Inferior parietal cortex (tissue), 1 donor: ENCODE data around the gene PAFAH1B2.
"Not testable (repeated sequence)": the region's sequence is repeated elsewhere in the genome, so short reads cannot be mapped to it uniquely, and the experiment has no call there.

Source experiments
- DNase-seq: peaks from one replicate; pipeline ENCODE4 v3.0.0-alpha.2; 2016; ENCODE audit errors: extremely low spot score

Gene PAFAH1B2

DNA sequence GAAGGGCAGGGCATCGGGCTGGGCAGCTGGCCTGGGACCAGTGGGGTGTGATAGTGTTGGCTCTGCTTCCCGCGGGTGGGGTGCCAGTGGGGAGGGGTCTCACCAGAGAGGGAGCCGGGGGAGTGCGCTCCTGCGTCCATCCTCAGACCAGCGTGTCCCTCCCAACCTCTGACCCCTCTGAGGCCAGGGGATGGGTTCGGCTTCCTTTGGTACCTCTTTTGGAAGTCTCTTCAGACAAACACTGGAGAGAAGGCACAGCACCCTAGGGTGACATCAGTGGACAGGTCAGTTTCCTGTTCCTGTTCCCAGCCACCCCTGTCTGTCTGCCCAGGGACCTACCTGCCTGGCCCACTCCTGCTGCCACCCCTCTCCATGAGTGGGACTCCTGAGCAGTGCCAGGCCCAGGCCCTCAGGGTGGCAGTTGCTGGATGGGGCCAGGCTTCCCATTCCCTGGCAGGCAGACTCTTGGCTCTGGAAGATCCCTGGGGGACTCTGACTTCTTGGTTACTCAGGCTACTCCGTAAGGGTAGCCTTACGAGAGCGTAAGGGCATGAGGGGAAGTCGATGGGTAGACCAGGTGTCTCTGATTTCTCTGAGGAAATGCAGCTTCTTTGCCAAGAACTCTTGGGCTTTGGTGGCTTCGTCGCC, 57.7 kb downstream of the PAFAH1B2 start:
- DNase-seq, result no peak

DNA sequence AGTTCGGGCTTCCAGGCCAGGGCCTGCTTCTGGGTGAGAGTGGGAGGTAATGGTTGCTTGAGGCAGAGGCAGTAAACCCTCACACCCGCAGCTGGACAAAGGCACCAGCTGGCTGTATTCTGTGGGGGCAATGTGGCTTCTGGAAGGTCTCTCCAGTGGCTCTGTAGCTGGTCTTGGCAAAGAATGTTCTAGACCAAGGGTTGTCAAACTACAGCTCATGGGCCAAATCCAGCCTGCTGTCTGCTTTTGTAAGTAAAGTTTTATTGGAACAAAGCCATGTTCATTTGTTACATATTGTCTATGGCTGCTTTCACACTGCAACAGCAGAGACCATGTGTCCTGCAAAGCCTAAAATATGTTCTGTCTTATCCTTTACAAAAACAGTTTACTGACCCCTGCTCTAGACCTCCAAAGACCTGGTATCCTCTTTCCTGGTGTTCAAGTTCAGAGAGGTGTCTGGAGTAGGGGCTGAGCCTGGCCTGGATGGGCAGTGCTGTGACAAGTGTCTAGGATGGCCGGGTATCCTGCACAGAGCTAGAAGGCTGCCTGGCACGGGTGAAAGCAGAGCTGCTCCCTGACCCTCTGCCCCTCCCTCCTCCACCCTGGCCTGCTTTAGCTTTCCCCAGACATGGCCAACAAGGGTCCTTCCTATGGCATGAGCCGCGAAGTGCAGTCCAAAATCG, 58.4 kb downstream of the PAFAH1B2 start:
- no peak for DNase-seq

DNA sequence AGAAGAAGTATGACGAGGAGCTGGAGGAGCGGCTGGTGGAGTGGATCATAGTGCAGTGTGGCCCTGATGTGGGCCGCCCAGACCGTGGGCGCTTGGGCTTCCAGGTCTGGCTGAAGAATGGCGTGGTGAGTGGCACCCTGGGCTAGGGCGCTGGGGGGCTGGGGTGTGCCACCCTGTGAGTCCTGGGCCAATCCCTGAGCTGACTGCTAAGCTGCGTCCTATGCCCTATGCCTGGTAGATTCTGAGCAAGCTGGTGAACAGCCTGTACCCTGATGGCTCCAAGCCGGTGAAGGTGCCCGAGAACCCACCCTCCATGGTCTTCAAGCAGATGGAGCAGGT, 59.0 kb downstream of the PAFAH1B2 start:
- DNase-seq, result no peak

DNA sequence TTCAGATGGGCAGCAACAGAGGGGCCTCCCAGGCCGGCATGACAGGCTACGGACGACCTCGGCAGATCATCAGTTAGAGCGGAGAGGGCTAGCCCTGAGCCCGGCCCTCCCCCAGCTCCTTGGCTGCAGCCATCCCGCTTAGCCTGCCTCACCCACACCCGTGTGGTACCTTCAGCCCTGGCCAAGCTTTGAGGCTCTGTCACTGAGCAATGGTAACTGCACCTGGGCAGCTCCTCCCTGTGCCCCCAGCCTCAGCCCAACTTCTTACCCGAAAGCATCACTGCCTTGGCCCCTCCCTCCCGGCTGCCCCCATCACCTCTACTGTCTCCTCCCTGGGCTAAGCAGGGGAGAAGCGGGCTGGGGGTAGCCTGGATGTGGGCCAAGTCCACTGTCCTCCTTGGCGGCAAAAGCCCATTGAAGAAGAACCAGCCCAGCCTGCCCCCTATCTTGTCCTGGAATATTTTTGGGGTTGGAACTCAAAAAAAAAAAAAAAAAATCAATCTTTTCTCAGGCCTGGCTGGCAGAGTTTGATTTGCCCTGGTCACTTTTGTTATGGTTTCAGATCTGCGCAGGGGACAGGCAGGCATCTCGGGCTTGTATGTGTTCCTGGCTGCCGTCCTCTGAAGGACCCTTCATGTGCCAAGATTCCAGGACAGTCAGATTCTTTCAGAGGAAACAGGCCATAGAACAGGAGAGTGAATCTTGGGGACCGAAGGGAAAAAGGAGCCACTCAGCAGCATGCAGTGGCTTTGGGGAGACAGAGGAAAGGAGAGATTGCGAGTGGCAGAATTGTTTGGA, 60.4 kb downstream of the PAFAH1B2 start:
- DNase-seq, result no peak

- DNase-seq, result no peak
These were observed 61.2 kb downstream of the PAFAH1B2 start for GRCh38 chr11:117205211-117205818.

- not testable (repeated sequence) for DNase-seq
These were observed 62.0 kb downstream of the PAFAH1B2 start for GRCh38 chr11:117206111-117206510.

GRCh38 chr11:117206859-117207258, 62.8 kb downstream of the PAFAH1B2 start:
- not testable (repeated sequence) for DNase-seq

GRCh38 chr11:117207481-117207880, 63.4 kb downstream of the PAFAH1B2 start:
- not testable (repeated sequence) for DNase-seq

DNA sequence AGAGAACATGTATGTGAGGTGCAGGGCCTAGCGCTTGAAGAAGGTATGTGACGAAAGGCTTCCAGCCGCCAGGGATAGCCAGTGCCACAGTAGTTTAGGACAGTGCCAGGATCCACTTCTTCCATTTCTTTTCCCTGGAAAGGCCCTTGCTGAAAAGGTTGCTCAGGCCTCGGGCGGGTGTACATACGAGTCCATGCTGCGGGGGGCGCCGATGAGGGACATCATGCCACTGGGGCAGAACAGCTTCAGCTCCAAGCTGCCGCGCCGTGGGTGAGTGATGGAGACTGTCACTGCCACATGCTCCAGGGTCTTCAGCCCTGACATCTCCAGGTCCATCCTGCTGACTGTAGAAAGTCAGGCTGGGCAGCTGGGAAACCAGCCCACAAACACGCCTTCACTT, 64.6 kb downstream of the PAFAH1B2 start:
- DNase-seq, result not testable (repeated sequence)

- not testable (repeated sequence) for DNase-seq
These were observed 65.5 kb downstream of the PAFAH1B2 start for GRCh38 chr11:117209351-117210125.

DNA sequence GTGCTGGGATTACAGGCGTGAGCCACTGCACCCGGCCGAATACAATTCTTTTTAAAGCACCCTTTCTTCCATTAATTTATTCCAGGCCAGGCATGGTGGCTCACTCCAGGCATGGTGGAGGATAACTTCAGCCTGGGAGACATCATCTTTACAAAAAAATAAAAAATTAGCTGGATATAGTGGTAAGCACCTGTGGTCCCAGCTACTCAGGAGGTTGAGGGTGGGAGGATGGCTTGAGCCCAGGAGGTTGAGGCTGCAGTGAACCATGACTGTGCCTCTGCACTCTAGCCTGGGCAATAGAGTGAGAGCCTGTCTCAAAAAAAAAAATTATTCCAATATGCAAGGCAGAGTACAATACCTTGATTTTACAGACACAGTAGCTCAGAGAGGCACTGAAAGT, 66.5 kb downstream of the PAFAH1B2 start:
- no peak for DNase-seq

- no peak for DNase-seq
These were observed 68.7 kb downstream of the PAFAH1B2 start for GRCh38 chr11:117212697-117213355.

GRCh38 chr11:117214404-117215110, 70.5 kb downstream of the PAFAH1B2 start:
- no peak for DNase-seq

DNA sequence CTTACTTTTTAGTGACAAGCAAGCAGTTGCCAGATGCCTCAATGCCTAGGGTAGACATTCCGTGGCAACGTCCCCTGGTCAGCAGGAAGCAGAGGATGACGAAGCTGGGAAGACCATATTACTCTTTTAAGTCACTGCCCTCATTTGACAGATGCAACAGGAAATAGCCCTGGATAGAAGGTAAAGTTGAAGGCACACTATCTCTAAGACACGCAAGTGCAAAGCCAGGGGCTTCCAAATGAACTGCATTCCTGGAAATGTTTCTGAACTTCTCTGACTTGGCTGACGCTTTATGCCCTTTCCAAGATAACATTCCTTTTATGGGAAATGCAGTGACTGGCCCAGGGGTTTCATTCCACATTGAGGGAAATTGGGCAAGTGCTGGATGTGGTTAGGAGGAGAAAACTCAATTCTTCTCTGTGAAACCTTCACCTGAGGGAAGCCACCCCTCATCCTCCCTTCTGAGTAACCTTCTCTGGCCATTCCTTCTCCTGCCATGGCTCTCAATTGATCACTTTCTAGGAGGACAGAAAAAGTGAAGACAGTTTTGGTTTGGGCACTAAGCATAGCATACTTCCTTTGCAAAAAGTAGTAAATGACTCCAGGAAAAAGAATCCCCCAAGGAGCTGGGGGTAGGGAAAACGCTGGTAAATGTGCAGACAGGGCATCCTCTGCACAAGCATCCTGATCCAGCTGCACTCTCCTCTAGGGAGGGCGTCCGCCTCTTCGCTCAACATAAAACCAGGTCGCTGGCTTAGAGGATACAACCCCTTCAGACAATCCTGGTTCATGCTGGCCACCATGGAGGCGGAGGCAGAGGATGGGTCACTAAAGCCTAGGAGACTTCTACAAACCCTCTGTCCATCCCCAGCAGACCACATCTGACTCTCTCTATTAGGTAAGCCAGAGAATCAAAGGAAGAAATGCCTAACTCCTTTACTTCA, 73.3 kb downstream of the PAFAH1B2 start:
- no peak for DNase-seq

DNA sequence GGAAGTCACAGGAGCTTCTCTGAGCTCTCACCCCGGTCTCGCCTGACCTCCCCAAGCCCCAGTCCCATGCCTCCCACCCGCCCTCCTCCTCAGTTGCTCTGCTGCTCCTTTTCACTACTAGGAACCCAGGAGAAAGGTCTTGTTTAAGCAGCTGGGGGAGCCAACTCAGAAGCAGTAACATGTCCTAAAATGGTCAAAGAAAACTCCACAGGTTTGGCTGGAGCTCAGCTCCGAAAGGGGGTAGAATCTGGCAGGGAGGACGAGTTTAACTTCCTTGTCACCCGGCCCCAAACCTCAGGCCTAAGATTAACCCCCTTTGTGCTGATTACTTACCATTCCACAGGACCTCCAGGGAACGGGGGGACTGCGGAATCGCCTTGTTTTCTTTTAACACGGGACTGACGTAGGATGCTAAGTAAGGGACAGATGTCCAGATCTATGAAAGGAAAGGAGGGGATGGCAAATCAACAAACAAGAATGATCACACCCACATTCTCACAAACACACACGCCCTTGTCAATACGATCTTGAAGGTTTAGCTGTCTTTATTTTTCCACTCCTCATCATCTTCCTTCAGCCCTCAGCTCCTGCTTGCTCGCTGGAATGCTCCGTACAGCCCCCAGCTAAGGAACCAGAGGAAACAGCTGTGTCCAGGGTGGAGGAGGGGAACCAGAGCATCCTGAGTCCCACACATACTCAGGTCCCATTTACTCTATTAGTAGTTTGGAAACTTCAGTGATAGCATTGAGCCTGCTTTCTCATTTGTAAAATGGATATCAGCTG, 74.2 kb downstream of the PAFAH1B2 start:
- no peak for DNase-seq

DNA sequence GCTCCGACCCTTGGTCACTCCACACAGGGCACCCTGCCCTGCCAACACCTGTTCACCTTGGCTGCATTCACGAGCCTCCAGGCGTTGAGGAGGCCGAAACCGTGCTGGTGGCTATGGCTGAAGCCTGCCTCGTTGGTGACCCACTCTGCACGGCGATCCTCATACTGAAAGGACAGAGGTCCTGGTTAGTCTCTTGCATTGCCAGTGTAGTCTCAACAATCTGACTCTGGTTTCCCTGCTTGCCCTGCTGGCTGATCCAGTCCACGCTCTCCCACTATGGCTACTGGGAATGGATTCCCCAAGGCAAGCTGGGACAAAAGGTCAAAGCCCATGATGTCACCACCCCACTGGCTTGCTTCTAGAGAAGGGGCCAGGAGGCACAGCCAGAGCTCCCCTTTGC, 74.9 kb downstream of the PAFAH1B2 start:
- DNase-seq, result no peak

DNA sequence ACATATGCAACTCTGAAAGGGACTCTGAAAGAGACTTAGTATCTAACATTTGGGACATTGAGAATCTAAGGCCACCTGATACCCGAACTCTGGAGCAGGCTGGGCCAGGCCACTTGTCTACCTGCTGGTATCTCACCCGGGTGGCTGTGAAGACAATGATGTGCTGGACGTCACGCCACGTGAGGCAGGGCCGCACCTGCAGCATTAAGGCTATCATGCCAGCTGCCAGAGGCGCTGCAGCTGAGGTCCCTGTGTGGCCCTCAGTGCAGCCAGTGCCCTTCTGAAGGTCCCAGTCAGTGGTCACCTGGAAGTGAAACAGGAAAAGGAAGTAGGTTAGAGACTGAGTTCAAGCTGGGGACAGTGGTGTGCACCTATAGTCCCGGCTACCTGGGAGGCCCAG, 75.4 kb downstream of the PAFAH1B2 start:
- no peak for DNase-seq

GRCh38 chr11:117219995-117220394, 75.9 kb downstream of the PAFAH1B2 start:
- no peak for DNase-seq

DNA sequence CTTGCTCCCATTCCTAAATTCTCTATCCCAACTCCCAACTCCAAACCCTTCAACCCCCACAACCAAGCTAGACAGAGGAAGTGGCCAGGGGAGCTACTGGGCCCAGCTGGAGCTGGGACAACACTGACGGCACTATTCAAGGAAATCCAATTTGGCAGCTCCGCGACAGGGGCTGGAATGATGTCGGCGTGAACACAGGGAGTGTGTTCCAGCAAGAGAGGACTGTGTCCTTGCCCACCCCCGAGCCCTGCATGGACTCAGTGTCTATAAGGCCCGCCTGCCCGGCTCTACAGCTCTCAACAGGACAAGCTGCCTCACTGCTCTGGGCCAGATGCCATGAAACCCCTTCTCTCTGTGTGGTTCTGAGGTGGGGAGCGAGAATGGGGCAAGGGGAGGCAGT, 76.5 kb downstream of the PAFAH1B2 start:
- DNase-seq, result no peak
